GM18508 (cell line): ENCODE results near the gene LAMC3.
A peak's percentile ranks its signal among the peaks of the same experiment; 100 is the strongest.
"Not testable (repeated sequence)": the region's sequence is repeated elsewhere in the genome, so short reads cannot be mapped to it uniquely, and the experiment has no call there.

Source experiments
- ATAC-seq: cut with Tn5 transposase; IDR thresholded peaks from one replicate; pipeline ENCODE4 v1.9.1; 2021; ENCODE audit warnings: moderate number of reproducible peaks; ENCODE audit not compliant: insufficient read depth, unreplicated experiment

The LAMC3 gene

DNA sequence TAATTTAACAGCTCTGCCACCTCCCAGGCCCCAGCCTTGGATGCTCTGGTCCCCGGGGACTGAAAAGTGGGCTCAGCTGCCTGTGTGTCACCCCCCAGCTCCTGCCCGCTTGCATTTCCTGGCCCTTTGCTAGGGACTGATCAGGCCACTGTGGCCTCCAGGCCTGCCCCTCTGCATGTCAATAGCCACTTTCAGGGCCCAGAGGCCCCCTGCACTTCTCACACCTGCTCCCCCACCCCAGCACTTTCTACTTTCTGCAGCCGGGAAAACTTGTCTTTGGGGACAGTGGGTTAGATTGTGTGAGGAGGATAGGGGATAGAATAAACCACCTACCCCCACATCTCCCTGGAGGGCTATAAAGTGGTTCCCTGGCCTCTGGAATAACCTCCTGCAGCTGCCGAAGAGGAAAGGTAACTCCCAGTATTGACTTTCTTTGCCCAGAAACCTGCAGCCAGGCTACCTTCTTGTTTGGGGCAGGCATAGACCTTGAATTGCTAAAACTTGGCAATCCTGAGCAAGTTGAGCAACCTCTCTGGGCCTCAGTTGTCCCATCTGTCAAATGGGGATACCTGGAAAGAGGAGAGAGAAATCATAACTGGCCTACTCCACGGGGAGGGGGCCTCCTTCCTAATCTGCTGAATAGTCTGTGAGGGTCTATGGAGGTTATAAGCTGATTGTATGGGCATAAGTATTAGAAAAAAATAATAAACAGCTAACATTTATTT lies 95.2 kb downstream of the LAMC3 start:
- ATAC-seq, result no peak

DNA sequence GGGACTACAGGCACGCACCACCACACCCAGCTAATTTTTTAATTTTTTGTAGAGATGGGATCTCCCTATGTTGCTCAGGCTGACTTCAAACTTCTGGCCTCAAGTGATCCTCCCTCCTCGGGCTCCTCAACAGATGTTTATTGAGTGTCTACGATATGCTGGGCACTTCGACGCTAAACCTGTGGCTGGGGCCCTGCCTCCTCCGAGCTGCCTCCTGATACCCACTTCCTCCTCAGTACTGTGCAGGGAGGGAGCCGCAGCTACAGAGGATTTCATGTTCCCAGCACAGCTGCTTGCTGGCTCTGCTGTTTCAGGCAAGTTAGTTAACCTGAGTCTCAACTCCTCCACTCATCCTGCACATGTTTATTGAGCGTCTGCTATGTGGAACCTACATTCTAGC lies 97.0 kb downstream of the LAMC3 start:
- no peak for ATAC-seq

DNA sequence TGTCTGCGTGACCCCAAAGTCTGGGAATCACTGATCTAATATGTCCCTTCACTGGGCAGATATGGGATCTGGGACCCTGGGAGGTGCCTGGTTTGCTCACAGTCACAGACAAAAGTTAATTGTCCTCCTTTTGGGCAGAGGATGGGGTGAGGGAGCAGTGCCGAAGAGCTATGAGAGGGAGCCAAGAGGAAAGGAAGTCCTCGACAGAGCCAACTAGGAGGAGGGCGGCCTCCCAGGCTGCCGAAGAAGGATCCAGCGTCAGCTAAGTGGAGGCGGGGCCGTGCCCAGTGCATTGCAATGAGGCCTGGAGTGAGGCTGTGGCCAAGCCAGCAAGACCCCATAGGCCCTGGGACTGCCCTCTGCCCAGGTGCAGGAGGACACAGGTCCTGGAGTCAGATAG lies 98.8 kb downstream of the LAMC3 start:
- ATAC-seq, result no peak

DNA sequence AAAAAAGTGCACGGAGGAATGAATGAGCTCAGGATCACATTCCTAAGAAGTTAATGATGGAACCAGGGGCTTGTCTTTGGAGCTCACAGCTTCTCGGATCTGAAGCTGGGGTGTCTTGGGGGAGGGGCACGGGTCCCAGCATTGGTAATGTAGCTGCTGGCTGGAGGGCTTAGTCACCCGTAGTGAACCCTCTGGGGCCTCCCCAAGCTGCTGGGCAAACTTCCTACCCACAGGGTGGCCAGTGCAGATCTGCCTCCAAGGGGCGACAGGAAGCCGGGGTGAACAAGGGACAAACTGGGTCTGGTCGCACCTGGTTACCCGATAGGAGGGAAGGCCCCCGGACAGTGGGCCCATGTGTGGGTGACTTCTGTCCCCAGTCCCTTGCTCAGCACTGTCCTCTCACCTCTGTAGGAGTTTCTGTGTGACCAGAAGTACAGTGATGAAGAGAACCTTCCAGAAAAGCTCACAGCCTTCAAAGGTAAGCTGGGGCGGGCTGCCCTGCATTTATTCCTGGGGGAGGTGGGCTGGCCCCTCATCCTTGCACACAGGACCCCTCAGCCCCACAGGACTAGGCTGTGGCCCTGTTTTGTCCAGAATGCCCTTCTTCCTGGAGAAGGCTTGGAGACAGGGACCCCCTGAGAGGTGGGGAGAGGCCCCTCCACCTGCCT lies 102.3 kb downstream of the LAMC3 start:
- ATAC-seq, result no peak

DNA sequence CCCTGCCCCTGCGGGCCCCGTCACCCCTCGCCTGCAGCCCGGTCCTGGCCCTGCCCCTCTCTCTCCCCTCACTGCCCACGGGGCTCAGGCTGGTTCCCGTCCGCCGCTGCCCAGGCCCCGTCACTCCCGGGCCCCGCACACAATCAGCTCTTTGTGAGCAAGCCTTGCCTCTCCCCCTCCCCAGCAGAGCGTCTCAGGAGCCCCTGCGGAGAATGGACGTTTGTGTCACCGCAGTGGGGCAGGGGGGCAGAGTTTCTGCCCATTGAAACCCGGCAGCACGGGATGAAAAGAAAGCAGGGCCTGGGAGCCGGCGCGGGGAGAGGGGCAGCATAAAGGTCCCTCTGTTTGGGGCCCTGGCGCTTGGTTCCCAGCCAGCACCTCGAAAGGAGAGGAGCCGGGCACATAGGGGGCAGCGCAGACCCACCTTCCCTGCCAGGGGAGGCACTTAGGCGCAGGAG lies 102.9 kb downstream of the LAMC3 start:
- ATAC-seq, result no peak

DNA sequence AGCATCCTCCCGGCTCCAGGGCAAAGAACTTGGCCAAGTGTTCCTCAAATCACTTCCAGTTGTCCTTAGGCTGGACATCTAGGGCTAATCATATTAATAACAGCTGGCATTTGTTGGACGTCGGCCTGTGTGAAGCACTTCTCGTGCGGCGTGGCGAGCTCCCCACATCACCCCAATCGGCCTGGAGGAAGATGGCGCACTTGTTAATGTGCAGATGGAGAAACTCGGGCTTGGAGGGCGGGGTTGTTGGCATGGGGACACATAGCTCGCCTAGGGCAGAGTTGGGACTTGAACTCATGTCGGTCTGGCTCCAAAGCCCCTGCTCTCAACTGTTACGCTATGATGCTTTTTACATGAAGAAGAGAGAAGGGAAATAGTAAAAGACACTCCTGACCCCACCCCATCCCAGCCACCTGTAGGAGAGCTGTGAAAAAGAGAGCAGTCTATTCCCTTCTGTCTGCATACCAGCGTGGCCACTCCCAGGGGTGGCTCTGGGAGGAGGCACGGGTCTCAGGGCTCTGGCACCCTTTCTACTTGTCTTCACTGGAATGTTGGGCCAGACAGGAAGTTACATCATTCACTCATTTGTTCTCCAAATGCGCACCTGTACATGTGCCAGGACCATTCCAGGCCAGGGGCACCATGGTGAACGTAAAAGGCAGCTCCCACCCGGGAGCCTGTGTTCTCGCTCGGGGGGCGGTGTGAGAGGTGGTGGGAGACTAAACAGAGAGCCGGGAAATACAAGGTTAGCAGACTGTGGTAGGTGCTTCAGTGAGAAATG lies 103.6 kb downstream of the LAMC3 start:
- ATAC-seq, result no peak

DNA sequence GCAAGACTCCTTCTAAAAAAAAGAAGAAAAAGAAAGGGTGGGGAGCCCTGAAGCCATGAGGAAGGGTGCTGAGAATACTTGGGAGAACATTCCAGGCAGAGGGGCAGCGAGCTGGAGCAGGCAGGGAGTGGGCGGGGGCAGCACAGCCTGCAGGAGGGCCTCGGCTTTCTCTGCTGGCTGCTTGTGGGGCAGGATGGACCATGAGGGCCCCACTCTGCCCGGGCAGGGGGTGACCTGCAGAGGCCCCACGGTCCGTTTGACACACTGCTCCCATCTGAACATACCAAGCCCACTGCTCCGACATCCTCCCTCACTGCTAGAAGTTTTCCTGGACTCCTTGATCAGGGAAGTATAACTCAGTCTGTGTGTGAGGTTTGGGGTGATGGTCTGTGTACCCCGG lies 104.7 kb downstream of the LAMC3 start:
- no peak for ATAC-seq

DNA sequence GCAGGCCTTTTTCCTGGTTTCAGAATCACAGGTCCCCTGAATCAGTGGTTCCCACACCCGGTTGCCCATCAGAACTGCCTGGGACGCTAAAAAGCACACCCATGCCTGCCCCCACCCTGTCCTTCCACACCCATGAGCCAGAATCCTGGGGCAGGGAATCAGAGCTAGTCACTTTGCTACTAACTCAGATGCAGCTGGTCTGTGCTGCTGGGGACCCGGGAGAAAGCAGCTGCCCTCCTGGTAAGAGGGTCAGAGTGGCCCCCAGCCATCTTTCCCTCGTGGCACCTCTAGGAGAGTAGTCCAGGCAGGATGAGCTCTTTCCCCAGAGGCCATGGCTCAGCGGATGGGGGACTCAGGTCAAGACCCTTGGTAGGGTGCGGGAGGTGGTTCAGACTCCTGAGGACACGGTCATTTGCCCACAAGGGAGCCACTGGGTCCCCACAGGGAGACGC lies 105.1 kb downstream of the LAMC3 start:
- ATAC-seq, result no peak

DNA sequence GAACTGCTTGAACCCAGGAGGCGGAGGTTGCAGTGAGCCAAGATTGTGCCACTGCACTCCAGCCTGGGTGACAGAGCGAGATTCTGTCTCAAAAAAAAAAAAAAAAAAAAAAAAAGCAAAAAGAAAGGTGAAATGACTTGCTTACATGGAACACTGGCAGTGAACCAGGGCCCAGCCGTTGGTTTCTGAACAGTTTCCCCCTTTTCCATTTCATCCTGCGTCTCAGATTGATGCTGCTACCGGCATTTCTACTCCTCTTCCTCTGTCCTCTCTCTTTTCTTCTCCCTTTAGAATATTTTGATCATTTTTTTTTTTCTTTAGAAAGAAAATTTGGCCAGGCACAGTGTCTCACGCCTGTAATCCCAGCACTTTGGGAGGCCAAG lies 106.4 kb downstream of the LAMC3 start:
- ATAC-seq, result not testable (repeated sequence)

DNA sequence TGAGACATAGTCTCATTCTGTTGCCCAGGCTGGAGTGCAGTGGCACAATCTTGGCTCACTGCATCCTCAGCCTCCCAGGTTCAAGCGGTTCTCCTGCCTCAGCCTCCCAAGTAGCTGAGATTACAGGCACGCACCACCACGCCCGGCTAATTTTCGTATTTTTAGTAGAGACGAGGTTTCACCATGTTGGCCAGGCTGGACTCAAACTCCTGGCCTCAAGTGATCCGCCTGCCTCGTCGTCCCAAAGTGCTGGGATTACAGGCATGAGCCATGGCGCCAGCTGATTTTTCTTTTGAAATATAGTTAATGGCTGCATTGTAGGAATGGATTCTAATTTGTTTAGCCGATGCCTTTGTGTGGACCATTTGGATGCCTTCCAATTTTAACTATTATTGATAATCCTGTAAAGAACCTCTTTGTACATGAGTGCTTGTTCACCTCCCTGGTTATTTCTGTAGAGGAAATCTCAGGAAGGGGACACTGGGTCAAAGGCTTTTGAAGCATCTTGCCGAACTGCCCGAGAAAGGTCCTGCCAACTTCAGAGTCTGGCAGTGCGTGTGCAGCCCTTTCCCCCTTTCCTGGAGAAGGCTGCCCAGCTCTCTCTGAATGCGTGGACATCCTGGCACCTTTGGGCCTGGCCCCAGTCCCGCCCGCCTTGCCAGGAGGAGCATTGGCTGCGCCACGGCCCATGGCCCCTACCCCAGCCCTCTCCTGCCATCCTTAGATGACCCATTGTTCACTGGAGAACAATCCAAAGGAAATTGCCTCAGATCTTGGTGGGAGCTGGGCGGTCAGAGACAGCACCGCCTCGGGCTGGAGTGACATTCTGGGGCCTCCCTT lies 107.5 kb downstream of the LAMC3 start:
- no peak for ATAC-seq

DNA sequence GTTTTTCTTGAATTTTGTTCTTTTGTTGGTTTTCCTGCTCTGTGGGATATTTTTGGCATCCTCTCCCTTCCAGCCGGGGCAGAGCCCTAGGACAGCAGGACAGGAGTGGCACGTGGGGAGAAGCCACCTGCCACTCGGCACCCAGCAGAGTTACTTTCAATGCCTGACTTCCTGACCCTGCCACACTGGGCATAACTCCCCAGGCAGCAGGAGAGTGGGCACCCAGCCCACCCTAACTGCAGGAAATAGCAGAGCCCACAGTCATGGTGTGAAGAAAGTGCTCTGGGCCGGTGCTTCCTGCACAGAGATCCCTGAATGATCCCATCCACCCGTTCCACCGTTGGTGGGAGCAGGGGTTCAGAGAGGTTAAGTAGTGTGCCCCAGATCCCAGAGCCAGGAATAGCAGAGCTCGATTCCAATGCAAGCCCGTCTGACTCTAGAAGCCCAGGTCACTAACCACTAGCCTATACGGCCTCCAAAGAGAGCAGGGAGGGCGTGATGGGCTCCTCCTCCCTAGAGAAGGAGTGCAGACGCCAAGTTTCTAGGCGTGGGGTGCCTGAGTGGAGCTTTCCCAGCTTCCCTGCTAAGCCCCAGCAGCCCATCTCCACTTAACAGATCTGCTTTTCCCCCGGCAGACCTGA lies 108.3 kb downstream of the LAMC3 start:
- no peak for ATAC-seq

DNA sequence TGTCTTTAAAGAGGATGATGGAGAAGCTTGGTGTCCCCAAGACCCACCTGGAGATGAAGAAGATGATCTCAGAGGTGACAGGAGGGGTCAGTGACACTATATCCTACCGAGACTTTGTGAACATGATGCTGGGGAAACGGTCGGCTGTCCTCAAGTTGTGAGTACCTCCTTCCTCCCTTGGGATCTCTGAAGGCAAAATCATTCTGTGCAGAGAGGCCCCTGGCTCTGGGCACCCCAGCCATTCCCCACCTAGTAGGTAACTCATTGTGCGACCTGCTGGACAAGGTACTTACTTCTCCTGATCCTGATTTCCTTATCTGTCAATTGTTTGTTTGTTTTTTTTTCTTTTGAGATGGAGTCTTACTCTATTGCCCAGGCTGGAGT lies 108.8 kb downstream of the LAMC3 start:
- no peak for ATAC-seq

DNA sequence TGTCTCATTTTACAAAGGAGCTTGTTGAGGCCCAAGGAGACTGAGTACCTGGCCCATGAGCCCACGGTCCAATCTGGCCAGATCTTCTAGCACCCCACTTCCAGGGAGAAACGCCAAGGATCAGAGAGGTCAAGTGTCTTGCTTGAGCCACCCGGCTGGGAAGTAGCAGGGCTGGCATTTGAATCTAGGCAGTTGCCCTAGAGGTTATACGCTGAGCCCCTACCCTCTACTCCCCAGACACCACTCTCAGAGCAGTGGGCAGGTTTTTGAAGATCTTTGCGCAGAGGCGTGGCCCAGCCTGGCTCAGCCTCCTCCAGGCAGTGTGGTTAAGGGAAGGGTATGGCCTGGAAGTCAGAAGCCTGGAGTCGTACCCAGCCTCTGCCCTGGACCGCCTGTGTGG lies 110.6 kb downstream of the LAMC3 start:
- no peak for ATAC-seq

DNA sequence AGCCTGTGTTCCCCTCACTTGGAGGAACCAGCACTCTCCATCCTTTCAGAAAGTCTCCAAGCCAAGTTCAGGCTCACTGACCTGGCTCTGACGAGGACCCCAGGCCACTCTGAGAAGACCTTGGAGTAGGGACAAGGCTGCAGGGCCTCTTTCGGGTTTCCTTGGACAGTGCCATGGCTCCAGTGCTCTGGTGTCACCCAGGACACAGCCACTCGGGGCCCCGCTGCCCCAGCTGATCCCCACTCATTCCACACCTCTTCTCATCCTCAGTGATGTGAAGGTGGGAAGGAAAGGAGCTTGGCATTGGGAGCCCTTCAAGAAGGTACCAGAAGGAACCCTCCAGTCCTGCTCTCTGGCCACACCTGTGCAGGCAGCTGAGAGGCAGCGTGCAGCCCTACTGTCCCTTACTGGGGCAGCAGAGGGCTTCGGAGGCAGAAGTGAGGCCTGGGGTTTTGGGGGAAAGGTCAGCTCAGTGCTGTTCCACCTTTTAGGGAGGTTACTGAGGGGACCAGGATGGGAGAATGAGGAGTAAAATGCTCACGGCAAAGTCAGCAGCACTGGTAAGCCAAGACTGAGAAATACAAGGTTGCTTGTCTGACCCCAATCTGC lies 111.8 kb downstream of the LAMC3 start:
- no peak for ATAC-seq

DNA sequence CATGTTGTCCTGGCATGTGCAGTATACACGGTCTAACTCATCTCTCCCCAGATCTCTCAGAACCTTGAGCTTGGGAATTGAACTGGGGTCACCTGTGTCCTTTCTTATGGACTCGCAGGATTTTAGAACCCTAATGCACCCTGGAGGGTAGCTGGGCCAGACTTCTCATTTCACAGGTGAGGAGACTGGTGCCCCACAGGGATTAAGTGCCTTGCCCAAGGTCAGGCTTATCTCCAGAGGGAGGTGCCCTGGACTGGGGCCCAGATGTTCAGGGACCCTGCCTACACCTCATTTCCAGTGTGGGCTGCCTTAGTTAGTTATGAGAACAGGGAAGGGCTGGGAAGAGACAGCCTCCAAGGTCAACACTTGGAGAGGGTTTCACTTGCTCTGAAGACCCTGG lies 112.4 kb downstream of the LAMC3 start:
- no peak for ATAC-seq

DNA sequence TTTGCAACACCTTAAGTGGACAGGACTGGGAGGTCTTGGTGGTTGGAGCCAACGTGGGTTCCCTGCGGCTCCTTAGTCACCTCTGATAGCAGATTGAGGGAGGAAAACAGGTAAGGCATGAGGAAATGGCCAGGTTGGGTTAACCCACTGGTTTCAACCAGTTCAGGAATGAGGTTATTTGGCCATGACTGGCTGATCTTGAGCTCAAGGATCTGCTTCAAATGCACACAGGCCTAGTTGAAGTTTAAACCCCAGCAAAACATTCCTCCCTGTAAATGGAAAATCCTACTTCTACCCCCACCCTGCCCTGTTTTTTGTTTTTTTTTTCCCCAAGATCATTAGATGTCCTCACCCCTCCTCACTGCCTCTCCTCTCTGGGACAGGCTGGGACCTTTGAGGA lies 113.2 kb downstream of the LAMC3 start:
- no peak for ATAC-seq

DNA sequence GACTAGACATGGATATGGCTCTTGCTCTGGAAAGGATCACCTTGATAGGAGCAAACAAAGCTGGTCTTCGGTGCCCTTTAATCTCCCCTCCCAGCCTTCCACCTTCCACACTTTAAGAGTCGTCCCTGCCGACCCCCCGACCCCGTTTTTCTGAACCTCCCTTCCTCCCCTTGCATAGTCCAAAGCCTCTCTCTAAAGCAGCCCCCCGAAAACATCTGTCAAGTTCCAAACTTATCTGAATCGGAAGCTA lies 116.0 kb downstream of the LAMC3 start:
- ATAC-seq, result no peak

DNA sequence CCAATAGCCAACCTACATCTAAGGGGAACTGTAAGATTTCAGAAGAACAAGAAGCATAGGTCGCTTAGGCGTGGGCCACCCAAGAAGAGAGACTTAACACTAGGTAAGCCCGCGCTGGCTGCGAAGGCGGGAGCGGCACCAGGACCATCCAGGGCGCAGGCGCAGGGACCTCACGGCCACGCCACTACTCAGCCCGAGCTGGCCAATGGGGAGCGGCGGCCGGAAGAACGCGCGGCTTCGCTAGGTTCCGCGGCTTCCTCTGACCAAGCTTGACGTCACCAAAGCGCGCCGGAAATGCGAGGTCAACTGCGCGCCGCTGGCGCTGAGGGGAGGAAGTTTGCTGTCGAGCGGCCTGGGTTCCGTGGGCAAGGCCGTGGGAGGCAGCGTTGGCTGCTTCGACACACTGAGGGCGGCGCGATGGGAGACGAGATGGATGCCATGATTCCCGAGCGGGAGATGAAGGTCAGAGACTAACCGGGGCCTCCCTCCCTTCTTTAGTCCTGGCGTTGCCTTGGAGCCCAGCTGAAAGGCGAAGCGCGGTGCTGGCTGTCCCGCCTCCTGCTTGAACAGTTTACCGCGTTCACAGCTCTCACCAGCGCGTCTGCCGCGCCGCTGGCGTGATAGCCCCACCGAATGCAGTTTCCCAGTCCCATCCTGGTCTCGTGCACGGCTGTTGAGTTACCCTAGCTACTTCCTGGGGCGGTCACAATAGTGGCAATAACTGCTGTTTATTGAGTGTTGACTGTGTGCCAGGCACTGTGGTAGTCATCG lies 116.5 kb downstream of the LAMC3 start, which contains the start of gene NUP214:
Gene NUP214 (plus strand): TSS at position 299 of the 771 bp plus-strand sequence. CDS start 119 bp downstream, at position 418.
- ATAC-seq, result peak; percentile 88

DNA sequence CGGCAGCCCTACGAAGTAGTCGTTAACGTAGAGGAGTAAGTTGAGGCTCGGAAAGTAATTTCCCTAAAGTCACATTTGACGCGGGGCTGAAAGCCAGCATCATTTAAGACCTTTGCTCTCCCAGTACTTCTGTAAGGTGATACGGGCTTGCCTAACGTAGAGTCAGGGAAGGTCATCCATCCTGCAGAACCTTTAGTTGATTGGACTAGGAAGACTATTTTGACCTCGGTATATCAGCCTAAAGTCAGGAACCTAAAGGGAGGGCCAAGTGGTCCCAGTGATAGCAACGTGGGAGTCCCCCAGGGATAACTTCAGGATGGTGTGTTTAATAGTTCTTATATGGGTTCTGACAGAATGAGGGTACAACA lies 117.1 kb downstream of the LAMC3 start:
- ATAC-seq, result no peak
